A549 (cell line): ENCODE measurements around the gene MAP3K12. TPM values are rescaled to one million over a fixed set of nuclear protein-coding genes. Genes with fewer than 3 reads are reported as not detected.
A peak's percentile ranks its signal among the peaks of the same experiment; 100 is the strongest.

ENCODE experiments used
- ATAC-seq, 2 experiments: fragments of 200-7000 bp in 1 of 2; fragments of >200 bp in 1 of 2; cut with Nextera tagmentation in 1 of 2; cut with Tn5 transposase in 1 of 2; 3 replicates each; pipeline versions ENCODE4 v1.8.0 to v1.9.1; 2018 to 2020; ENCODE audit warnings: mild to moderate bottlenecking in 1 of 2, moderate library complexity in 1 of 2
- CTCF ChIA-PET: fragments of 300-600 bp; sonication (Branson Sonifier 250); formaldehyde crosslinking; extraction: SDS; loops from one replicate; lab custom pipeline; 2021; ENCODE audit warnings: antibody characterized with exemption, inconsistent platforms; lab: Yijun Ruan, JAX
- POLR2A ChIA-PET: fragments of 350-600 bp; formaldehyde crosslinking; extraction: SDS; loops from one replicate; lab custom pipeline; 2021; ENCODE audit warnings: antibody characterized with exemption, inconsistent platforms; lab: Yijun Ruan, JAX
- DNase-seq, 2 experiments: peaks; one replicate each; pipeline versions ENCODE4 v3.0.0 to v3.0.0-alpha.2; 2011 to 2016; ENCODE audit warnings: low read depth in 1 of 2, low spot score in 1 of 2
- FAIRE-seq: peaks from 2 replicates; lab custom pipeline; 2011; peaks lifted over from hg19 to GRCh38; lab: Jason Lieb, UNC
- H3K27ac ChIP-seq, 2 experiments: fragments of >200 bp; sonication (Bioruptor Twin); formaldehyde crosslinking; 3 replicates each; pipeline ENCODE4 v1.5.1; 2016 to 2017
- H3K4me1 ChIP-seq: fragments of >200 bp; sonication (Bioruptor Twin); formaldehyde crosslinking; 3 replicates; pipeline ENCODE4 v1.6.1; 2016
- H3K4me2 ChIP-seq: fragments of >200 bp; sonication (Bioruptor Twin); formaldehyde crosslinking; 3 replicates; pipeline ENCODE4 v1.6.1; 2016
- H3K4me3 ChIP-seq: fragments of >200 bp; sonication (Bioruptor Twin); formaldehyde crosslinking; 3 replicates; pipeline ENCODE4 v1.5.1; 2016
- H3K9me3 ChIP-seq: fragments of >200 bp; sonication (Bioruptor Twin); formaldehyde crosslinking; 3 replicates; pipeline ENCODE4 v1.6.1; 2016
- BHLHE40 ChIP-seq: IDR thresholded peaks from 2 replicates; pipeline ENCODE4 v1.6.1; 2012; ENCODE audit warnings: low read depth, low read length, inconsistent platforms
- CHD2 ChIP-seq: fragments of 150-350 bp; IDR thresholded peaks from 2 replicates; pipeline ENCODE4 v1.6.1; 2014; ENCODE audit warnings: low read length; ENCODE audit not compliant: partially characterized antibody
- HEYL ChIP-seq: fragments of 250-450 bp; sonication (Bioruptor Pico); IDR thresholded peaks from 2 replicates; pipeline ENCODE4 v1.8.0; 2021; ENCODE audit warnings: mild to moderate bottlenecking, moderate library complexity
- HOXA7 ChIP-seq: fragments of 250-450 bp; sonication (Bioruptor Pico); IDR thresholded peaks from 2 replicates; pipeline ENCODE4 v1.5.0; 2020; ENCODE audit warnings: mild to moderate bottlenecking, moderate library complexity
- NFE2L2 ChIP-seq: fragments of 150-350 bp; conservative IDR thresholded peaks from 2 replicates; pipeline ENCODE4 v1.6.1; 2014; ENCODE audit warnings: low read length
- POLR2AphosphoS2 ChIP-seq: conservative IDR thresholded peaks from 2 replicates; pipeline ENCODE4 v1.6.1; 2012; ENCODE audit warnings: low read length, improper control_type of control experiment, inconsistent platforms
- RARB ChIP-seq: fragments of 250-450 bp; sonication (Bioruptor Pico); IDR thresholded peaks from 2 replicates; pipeline ENCODE4 v1.8.0; 2021; ENCODE audit warnings: mild to moderate bottlenecking, moderate library complexity
- WGBS: methylation state at CpG from one replicate; pipeline ENCODE4 v1.1.6; 2017; ENCODE audit errors: missing lambda C conversion rate; 5-methylcytosine and 5-hydroxymethylcytosine counted together
- polyA plus RNA-seq, 4 experiments: library from polyadenylated mRNA; depleted of rRNA in 3 of 4; stranded (reverse); fragments of >200 nt; fragmentation: RNase III in 1 of 4; extraction: RNeasy Plus Mini Kit Qiagen cat#74134 plus additional on column Dnase treatment in 1 of 4; gene quantifications; 2 replicates in 3 of 4; 3 replicates in 1 of 4; pipeline ENCODE4 v1.2.3, GENCODE V29; 2011 to 2017
- TF ChIP-seq, protein P1 (sequence below): IDR thresholded peaks from 2 replicates; pipeline ENCODE4 v1.6.1; 2012
- TF ChIP-seq, protein P2 (sequence below): fragments of 450-650 bp; IDR thresholded peaks from 2 replicates; pipeline ENCODE4 v1.6.1; 2014; ENCODE audit warnings: antibody characterized with exemption
- TF ChIP-seq, protein P3 (sequence below): fragments of 250-450 bp; sonication (Bioruptor Pico); IDR thresholded peaks from 2 replicates; pipeline ENCODE4 v1.5.0; 2020; ENCODE audit warnings: low read depth, mild to moderate bottlenecking, moderate library complexity

Gene MAP3K12
- polyA plus RNA-seq, 2 of the 4 experiments (the other 2 are of a cell fraction), result 18.7 to 21.9 TPM

DNA sequence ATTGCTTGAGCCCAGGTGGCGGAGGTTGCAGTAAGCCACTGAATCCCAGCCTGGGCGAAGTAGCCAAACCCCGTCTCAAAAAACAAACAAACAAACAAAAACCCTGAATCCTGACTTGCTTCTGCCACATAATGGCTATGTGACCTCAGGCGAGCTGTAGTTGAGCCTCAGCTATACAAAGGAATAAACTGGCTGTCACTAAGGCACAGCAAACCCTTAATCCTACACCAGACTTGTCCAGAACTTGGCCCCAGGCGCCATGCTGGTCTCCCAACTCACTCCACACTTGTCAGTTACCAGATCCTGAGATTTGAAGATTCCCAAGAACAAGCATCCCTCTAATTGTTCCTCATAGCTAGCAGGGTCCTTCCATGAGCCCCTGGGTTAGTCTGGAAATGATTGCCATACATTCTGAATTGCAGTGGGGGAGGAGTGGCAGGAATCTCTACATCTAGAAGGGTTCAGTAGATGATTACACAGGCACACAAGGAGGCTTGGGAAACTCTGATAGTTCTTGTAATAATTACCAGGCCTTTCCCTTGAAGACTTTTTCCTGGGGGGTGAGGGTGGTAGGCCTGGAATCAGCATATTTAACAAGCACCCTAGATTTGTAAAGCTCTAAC, 9.9 kb downstream of the MAP3K12 start:
- TF ChIP-seq CHD2, result no peak
- TF ChIP-seq, protein P1, sequence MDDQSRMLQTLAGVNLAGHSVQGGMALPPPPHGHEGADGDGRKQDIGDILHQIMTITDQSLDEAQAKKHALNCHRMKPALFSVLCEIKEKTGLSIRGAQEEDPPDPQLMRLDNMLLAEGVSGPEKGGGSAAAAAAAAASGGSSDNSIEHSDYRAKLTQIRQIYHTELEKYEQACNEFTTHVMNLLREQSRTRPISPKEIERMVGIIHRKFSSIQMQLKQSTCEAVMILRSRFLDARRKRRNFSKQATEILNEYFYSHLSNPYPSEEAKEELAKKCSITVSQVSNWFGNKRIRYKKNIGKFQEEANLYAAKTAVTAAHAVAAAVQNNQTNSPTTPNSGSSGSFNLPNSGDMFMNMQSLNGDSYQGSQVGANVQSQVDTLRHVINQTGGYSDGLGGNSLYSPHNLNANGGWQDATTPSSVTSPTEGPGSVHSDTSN, result no peak
- TF ChIP-seq, protein P2, sequence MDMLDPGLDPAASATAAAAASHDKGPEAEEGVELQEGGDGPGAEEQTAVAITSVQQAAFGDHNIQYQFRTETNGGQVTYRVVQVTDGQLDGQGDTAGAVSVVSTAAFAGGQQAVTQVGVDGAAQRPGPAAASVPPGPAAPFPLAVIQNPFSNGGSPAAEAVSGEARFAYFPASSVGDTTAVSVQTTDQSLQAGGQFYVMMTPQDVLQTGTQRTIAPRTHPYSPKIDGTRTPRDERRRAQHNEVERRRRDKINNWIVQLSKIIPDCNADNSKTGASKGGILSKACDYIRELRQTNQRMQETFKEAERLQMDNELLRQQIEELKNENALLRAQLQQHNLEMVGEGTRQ, result no peak
- no peak for TF ChIP-seq NFE2L2
- TF ChIP-seq, protein P3, sequence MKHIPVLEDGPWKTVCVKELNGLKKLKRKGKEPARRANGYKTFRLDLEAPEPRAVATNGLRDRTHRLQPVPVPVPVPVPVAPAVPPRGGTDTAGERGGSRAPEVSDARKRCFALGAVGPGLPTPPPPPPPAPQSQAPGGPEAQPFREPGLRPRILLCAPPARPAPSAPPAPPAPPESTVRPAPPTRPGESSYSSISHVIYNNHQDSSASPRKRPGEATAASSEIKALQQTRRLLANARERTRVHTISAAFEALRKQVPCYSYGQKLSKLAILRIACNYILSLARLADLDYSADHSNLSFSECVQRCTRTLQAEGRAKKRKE (CRISPR knock-in tag), result no peak
- TF ChIP-seq HEYL (CRISPR knock-in tag), result no peak
- Histone ChIP-seq H3K27ac (no peak overlapping the region), H3K9me3 (no peaks in the 10 kb centered on the region), H3K4me3 (no peak overlapping the region), H3K4me1 (peaks cover 24% of the 10 kb centered on the region), H3K4me2 (no peak overlapping the region)
- POLR2A ChIA-PET, result interaction anchor here (0.7 to 1.7 kb wide), 3 partner anchors 12 to 647 kb away, joined by 3 to 5 read pairs (median 4); partner anchors contain the start of gene TARBP2
- no peak for ATAC-seq
- no peak for DNase-seq
- 90% methylated on average over 5 of the region's 5 CpGs for WGBS
- CTCF ChIA-PET, result interaction anchor here (0.7 to 2.7 kb wide), 6 partner anchors 9 to 712 kb away, joined by 4 to 9 read pairs (median 6); partner anchors contain the start of gene MAP3K12
- FAIRE-seq, result peak; percentile 13

DNA sequence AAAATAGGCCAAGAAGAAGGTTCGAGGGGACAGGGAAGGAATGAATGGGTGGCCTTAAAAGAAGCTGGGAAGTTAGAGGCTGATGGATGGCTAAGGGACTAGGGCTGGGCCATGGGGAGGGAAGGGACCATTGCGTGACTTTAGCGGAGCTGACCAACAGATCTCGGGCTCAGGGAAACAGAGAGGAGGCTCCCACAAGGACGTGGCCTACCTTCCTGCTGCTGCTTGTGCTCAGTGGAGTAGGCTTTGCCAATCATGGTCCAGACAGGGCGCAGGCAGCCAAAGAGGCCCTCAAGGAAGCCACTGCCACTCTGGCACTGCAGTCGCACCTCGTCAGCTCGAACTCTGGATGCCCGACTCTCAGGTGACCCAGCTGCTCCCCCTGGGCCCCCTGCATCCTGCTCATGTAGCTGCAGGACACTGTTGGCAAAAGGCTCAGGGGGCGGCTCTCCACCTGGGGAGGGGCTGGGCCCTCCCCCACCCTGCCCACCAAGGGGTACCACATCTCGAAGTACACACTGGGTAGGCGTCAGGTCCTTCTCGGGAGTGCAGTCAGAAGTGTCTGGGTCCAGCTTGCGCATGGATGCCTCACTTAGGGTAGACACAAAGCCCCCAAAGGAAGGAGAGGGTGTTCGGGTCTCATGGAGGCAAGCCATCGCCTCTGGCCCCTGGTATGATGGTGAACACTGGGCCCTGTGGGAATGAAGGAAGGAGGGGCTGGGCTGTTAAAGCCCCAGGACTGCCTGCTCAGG, 12.3 kb downstream of the MAP3K12 start:
- ChIA-PET CTCF (interaction anchor here (1.0 to 2.5 kb wide), 5 partner anchors 11 to 134 kb away, joined by 3 to 7 read pairs (median 5); partner anchors contain the start of gene MAP3K12), POLR2A (interaction anchor here (6.9 kb wide), 1 partner anchor 13 kb away, joined by 34 read pairs; the partner anchor contains the start of genes MAP3K12 and TARBP2)
- H3K4me2 ChIP-seq, result no peak overlapping the region
- no peak overlapping the region for H3K27ac ChIP-seq
- FAIRE-seq (no peak), ATAC-seq (peak; percentile 6 to 9; a peak in 3 of 6 replicates), DNase-seq (no peak)
- 89% methylated on average over 11 of the region's 17 CpGs for WGBS
- no peaks in the 10 kb centered on the region for H3K9me3 ChIP-seq
- peaks cover 6% of the 10 kb centered on the region; the same call in 1 of the 3 replicates for H3K4me1 ChIP-seq
- TF ChIP-seq RARB (no peak), POLR2AphosphoS2 (peak; percentile 77), HOXA7 (CRISPR knock-in tag) (peak; percentile 65; the same call in 1 of the 2 replicates)
- TF ChIP-seq, protein P1, result no peak
- no peak overlapping the region for H3K4me3 ChIP-seq

DNA sequence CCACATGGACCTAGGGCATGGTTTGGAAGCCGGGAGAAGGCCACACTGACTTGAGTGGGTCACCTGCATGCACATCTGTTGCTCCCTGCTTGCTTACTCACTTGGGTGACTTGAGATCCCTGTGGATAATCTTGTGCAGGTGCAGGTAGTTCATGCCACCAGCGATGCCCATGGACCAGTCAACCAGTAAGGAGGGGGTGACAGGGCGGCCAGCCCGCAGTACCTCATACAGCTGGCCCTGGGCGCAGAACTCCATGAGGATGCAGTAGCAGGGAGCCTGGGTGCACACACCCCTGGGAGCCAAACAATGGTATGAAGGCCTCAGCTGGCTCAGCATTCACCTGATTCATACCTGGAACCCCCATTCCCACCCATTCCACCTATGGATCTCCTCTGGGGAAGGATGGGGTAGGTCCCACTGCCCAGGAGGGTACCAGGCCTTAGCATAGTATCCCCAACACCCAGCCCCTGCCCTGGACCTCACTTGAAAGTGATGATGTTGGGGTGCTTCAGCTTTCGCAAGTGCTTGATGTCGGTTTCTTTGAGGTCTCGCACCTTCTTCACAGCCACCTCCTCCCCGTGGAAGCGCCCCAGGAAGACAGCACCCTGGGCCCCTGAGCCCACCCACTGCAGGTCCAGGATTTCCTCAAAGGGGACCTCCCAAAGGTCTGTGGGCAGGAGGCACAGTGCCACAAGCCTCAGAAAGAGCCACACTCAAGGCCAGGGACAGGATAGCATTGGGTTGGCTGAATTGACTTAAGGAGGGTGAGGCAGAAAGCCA, 13.1 kb downstream of the MAP3K12 start:
- no peak for DNase-seq
- WGBS, result 96% methylated on average over 10 of the region's 10 CpGs
- Histone ChIP-seq H3K4me1 (peaks cover 13% of the 10 kb centered on the region; the same call in 2 of the 3 replicates), H3K4me2 (no peak overlapping the region), H3K27ac (no peak overlapping the region), H3K9me3 (no peaks in the 10 kb centered on the region), H3K4me3 (no peak overlapping the region)
- ChIA-PET CTCF (interaction anchor here (1.0 to 2.5 kb wide), 5 partner anchors 12 to 134 kb away, joined by 3 to 7 read pairs (median 5); partner anchors contain the start of gene MAP3K12), POLR2A (interaction anchor here (6.9 kb wide), 1 partner anchor 14 kb away, joined by 34 read pairs; the partner anchor contains the start of genes MAP3K12 and TARBP2)
- FAIRE-seq, result no peak
- TF ChIP-seq POLR2AphosphoS2, result 0 out of 2 replicates have a peak, but pooled peaks have one; percentile 9
- TF ChIP-seq BHLHE40, result no peak
- peak; percentile 2 to 3; a peak in 4 of 6 replicates for ATAC-seq
